Heart left ventricle (tissue), 13 donors: Measurements from ENCODE around the gene DOCK9.

Experiments used
- POLR2A ChIP-seq, 2 donors: fragments of 450-650 bp; IDR thresholded peaks; one replicate each; pipeline ENCODE4 v1.6.1; 2017; ENCODE audit warnings: antibody characterized with exemption in 2 of 2, mild to moderate bottlenecking in 2 of 2, moderate library complexity in 2 of 2
- TF ChIP-seq, protein P1 (sequence below), 12 donors: fragments of 200-600 bp; sonication (generic) in 4 of 12; IDR thresholded peaks; one replicate each; pipeline versions ENCODE4 v1.5.0 to v1.8.0; 2018 to 2022; ENCODE audit warnings: antibody characterized with exemption in 12 of 12, mild to moderate bottlenecking in 5 of 12
- donor health status: ischemic (EF 13 %, LVEDD 7.1; RV severe dilation, severe dysfunction).
- donor health status: DM: no; HTN: yes; CAD: no.
- donor health status: DM: no; HTN: no; CAD: no.
- donor health status: ischemic (EF 25% LVEDD 6.9; RV normal size, moderate dysfunction).
- donor health status: ischemic (EF 25% LVEDD 5.7; RV mildly dilated, moderate dysfunction).
- donor health status: ischemic (EF 35%, LVEDD 5.7; RV mildly dilated, moderate dysfunction).
- donor health status: nonischemic (EF 11% LVEDD 7.7; RV severe dilation, severe dysfunction).
- donor health status: DM: yes; HTN: yes; CAD: no.
- donor health status: PGD.
- donor health status: ischemic (EF 29% LVEDD 5.4; RV normal size, mild dysfunction).
- donor health status: nonischemic (EF 23%, LVEDD 6.1; RV moderate dilation, normal function).

DNA sequence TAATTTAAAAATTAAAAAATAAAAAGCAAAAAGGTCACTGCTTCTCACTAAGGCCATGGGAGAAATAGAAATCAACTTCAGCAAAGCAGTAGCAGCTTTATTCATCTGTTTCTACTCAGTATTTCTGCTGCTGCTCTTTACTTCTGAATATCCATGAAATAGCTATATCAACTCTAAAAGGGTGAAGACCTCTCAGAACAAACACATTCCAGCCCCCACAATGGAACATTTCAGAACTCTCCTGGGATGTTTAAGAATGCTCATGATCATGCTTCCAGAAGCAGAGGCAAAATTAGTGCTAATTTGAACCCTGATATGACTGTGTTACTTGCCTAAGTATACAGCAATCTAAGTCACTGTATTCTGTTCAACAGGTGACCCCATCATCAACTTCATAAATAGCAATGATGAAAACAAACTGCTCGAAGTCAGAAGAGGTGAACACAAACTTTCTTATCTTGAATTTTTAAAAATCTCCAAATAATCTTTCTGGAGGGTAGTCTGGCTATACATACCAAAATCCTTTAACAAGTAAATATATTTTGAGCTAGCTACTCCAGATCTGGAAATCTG lies 29.6 kb upstream of the DOCK9 start:
- TF ChIP-seq, protein P1, sequence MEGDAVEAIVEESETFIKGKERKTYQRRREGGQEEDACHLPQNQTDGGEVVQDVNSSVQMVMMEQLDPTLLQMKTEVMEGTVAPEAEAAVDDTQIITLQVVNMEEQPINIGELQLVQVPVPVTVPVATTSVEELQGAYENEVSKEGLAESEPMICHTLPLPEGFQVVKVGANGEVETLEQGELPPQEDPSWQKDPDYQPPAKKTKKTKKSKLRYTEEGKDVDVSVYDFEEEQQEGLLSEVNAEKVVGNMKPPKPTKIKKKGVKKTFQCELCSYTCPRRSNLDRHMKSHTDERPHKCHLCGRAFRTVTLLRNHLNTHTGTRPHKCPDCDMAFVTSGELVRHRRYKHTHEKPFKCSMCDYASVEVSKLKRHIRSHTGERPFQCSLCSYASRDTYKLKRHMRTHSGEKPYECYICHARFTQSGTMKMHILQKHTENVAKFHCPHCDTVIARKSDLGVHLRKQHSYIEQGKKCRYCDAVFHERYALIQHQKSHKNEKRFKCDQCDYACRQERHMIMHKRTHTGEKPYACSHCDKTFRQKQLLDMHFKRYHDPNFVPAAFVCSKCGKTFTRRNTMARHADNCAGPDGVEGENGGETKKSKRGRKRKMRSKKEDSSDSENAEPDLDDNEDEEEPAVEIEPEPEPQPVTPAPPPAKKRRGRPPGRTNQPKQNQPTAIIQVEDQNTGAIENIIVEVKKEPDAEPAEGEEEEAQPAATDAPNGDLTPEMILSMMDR (IDR thresholded peaks at IDR 0.05), result no peak
- no peak for TF ChIP-seq POLR2A (IDR thresholded peaks at IDR 0.05)
